ENCODE results near the gene OR51L1.
"Not testable (repeated sequence)": the region's sequence is repeated elsewhere in the genome, so short reads cannot be mapped to it uniquely, and the experiment has no call there.

OR51L1 gene, protein sequence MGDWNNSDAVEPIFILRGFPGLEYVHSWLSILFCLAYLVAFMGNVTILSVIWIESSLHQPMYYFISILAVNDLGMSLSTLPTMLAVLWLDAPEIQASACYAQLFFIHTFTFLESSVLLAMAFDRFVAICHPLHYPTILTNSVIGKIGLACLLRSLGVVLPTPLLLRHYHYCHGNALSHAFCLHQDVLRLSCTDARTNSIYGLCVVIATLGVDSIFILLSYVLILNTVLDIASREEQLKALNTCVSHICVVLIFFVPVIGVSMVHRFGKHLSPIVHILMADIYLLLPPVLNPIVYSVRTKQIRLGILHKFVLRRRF

DNA sequence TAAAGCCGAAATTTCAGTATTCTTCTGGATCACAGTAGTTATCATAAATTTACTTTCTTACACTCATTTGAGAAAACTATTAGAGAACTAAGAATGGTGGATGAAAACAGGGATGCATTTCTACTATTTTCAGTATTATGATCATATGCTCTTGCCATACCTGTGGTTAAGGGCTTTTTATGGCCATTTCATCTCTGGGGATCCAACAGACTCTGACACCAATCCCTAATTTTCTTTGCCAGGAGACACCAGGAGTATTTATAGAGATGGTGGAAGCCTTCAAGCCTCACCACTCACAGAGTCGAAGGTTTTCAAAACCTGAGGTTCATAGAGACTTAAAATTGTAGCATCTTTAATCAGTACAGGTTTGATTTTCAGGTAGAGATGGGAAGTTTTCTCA lies at the start of gene OR51L1:
Gene OR51L1, plus strand, starts transcription at position 301 of the 400 bp plus-strand sequence. CDS start 4,132 bp downstream, outside the sequence.
- no peak for DNase-seq

DNA sequence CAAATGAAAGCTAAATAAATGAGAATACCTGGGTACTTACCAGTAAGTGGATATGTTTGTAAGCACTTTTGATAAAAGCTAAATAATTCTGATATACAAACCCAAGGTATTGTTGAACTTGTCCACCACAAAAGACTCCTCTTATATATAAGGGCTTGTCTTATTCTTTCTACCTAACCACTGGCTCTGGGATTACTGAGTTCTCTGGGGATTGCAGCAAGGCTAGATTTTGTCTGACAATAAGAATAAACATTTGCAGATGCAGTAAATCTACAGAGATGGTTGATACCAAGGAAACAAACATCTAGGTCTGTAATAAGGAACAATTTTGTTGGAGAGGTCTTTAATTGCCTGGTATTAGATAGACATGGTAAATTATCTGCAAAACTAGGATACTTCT lies 47.1 kb upstream of the OR51L1 start, which contains the start of gene OR51A4:
Gene OR51A4, minus strand, starts transcription at position 101 of the 400 bp plus-strand sequence. CDS start 505 bp downstream, outside the sequence.
- DNase-seq: no peak

DNA sequence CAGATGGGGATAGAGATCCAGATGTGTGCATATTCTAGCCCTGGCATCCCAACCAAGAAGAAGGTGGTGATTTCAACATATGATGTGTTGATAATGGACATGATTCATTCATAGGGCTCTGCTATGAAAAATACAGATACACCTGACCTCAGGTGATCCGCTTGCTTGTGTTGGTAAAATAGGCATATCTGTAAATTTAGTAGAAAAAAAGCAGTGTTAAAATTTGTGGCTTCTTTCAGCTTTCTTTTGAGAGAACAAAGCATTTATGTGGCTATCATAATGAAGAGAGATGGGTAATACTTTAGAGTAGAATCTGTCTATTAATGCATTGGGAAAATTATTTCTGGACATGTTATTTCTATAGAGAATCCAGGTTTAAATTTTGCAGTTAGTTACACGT lies 39.0 kb upstream of the OR51L1 start, which contains the start of gene OR51A2:
Gene OR51A2, minus strand, starts transcription at position 101 of the 400 bp plus-strand sequence. Its CDS starts 0 bp downstream, at position 101.
- DNase-seq: not testable (repeated sequence)

DNA sequence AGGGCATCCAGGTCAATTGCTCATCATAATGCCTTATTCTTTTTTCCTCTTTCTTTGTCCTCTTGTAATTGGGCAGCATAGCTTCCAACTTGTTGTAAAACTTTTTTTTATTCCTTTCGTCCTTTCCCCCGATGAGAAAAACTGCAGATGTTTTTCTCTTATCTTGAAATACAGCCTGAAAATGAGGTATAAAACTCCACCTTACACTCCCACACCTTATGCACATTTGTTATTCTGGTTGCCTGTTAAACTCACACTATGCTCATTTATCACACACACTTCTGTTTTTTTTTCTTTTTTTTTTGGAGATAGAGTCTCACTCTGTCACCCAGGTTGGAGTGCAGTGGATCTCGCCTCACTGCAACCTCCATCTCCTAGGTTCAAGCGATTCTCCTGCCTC lies 37.3 kb upstream of the OR51L1 start:
- no peak for DNase-seq

DNA sequence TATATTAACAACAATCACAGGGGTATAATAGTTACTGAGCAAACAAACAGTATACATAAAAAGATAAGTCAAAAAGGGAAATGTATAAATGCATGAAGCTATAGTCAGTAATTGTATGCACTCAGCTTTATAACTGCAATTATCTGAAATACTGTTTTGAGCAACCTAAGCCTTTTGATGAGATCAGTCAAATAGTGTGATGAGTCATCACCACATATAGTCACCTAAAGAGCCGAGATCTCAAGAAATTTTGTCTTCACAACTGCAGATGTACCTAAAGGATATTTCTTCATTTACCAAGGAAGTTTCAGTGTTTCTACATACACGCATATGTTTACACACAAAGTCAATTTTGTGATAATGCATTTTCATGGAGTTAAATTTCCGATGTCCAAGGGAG lies 33.8 kb upstream of the OR51L1 start:
- no peak for DNase-seq

DNA sequence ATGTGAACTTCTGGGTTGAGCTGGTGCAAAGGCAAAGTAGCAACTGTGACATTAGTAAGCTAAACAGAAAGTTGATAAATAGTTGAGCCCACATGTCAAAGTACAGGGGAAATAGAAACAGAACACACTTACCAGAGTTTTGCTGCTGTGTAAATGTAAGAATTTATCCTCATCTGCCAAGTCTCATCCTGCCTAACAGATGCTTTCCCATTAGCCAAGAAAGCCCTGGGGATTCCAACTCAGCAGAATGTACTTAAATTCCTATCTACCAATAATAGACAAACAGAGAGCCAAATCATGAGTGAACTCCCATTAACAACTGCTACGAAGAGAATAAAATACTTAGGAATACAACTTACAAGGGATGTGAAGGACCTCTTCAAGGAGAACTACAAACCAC lies 31.8 kb upstream of the OR51L1 start:
- no peak for DNase-seq

DNA sequence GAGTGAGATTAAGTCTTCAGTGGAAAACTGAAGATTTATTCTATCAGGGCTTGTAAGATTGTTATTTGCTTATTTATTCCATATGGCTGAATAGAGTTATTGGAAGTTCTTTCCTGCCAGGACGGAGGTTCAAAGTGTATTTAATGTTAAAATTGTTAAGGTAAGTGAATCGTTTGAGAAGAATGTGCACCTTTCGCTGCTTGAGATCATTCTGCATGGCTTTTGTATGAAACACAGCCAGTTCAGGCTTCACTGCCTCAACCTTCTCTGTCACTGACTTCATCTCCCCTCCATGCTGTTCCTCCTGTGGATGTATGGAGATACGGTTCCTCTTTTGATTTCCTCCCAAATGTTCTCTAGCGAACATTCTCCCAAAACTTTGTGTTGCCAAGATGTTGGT lies 19.2 kb upstream of the OR51L1 start:
- DNase-seq: no peak

DNA sequence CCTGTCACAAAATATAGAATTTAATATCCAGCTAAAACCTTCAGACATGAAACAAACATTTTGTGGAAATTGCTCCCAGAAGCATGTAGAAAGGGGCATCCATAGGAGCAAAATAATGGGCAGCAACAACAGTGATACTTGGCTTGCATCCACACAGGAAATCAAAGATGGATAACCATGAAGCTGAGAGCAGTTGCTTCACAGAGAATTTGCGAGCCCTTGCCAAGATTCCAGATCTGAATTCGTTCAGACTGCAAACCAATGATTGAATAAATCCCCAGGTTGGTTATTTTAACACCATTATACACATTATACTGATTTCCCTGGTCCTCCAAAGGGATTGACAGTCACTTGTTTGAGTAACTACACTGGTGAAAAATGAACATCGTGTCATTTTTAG lies 15.6 kb upstream of the OR51L1 start:
- DNase-seq: no peak

DNA sequence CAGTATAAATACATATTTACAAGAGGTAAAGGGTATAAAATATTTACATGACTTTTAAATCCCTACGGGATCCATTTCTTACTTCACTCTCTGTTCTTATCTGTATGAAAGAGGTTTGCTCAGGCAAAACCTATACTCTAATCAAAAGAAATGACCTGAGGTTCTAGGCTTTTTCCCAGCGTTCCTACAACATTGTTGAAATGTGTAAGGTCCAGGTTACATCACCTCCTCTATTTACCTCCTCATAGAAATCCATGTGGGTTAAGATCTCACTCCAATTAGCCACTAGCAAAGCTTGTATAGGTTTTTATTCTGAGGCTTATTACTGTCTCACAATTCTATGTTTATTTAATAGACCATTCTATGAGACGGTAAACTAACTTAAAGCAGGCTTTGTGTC lies 12.0 kb upstream of the OR51L1 start:
- DNase-seq: no peak

DNA sequence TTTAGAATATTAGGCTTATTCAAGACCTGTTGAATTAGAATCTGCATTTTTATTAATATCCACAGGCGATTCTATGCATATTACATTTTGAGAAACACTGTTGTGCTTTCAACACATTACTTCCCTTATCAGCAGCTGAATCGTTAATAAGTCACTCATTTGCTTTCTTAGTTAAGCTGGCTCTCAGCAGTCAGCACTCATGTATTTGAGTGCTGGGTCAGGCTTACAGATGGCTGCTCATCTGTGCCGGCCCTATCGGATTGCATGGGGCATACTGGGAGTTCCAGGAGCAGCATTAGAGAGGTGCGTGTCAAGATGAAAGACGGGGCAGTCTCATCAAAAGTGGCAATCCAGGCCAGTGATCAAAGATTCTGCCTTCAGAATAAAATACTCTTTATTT lies 10.8 kb upstream of the OR51L1 start:
- DNase-seq: no peak

DNA sequence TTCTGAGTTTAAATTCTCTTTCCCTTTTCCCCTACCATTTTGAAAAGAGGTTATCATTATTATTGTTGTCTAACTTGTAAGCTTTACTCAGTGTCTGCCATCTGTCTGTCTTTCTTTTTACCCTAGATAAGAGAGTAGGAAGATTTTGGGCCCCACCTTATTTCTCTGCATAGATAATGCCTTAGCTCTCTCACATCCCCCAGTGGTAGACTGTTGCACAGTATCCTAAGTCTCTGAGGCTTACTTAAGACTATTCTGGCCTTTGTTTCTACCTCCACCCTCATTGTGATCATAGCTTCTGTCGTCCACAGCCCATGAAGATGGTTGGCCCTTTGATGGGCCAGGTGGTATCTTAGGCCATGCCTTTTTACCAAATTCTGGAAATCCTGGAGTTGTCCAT lies 3.6 kb upstream of the OR51L1 start:
- DNase-seq: no peak

DNA sequence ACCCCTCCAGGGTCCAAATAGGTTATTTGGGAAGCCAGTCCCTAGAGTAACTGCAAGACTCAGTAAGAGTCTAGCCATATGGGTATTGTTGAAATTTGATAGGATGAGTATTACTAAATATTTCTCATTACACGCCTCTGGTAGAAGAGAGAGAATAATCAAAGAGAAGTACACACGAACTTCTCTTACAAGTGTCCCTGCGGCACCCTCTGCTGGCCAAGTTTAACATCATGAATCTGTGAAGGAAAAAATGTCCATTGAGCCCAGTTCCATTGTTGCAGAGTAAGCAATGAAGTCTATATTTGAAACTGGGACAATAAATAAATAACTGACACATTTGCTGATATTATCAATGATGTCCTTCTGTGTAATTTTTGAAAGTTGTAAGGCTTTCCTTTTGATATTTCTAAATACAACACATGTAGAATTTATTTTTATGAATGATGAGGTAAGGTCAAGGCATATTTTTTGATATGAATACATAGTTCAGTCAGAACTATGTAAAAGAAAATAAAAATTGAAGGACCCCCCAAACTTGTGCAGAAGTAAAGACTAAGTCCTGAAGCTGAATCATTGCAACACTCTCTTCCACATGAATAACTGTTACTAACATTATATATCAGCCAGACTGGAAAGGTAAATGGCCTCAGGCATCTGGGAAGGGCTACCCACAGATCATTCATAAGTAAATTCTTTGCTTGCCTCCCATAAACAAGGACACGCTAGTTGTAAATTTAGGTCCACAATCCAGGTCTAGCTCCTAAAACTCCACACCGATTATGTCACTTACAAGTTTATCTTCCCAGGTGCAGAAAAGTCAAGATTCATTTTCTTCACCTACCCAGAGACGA lies 10.0 kb downstream of the OR51L1 start:
- DNase-seq: peak in 1 of 2 donors; percentile 45

DNA sequence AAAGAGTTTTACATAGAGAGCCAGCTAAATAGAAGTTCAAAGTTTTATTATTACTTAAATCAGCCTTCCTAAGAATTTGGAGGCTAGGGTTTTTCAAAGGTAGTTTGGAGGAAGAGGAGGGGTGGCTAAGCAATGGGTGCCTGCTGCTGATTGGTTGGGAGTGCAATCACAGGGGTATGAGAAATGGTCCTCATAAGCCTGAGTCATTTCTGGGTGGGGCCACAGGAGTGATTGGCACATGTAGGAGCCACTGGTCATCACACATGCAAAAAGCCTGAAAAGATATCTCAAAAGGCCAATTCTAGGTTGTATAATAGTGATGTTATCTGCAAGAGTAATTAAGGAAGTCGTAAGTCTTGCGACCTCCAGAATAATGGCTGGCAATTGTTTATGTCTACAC lies 12.9 kb downstream of the OR51L1 start:
- DNase-seq: no peak

DNA sequence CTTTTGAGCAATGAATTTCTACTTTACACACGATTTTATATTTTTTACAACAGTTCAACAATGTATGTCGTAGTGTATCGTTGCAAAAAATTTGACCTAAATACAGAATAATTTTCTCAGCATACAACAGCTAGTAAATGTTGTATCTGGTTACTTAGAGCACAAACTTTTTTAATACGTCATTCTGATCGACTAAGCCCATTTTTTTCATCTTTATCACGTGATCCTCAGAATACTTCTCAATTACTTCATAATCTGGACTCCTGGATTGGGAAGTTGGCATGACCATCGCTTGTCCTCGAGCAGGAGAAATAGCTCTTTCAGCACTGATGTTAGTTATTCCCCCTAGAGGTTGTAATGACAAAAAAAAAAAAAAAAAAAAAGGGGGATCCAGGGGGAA lies 16.6 kb downstream of the OR51L1 start:
- DNase-seq: no peak

DNA sequence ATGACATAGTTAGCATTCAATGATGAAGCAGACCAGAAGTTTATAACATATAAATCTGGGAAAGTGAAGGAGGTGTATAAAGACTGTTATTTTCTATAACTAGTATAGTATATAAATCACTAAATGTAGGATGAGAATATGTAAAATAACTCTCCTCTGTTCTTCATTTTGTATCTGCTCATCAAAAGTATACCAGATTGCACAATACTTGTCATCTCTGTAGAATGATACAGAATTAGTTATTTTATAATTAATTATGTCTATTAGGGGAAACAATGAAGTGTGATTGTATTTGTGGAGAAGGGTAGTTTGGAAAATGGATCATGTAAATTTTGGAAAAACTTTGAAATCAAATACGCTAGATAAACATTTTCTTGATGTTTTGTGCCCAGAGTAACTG lies 18.4 kb downstream of the OR51L1 start:
- DNase-seq: no peak

DNA sequence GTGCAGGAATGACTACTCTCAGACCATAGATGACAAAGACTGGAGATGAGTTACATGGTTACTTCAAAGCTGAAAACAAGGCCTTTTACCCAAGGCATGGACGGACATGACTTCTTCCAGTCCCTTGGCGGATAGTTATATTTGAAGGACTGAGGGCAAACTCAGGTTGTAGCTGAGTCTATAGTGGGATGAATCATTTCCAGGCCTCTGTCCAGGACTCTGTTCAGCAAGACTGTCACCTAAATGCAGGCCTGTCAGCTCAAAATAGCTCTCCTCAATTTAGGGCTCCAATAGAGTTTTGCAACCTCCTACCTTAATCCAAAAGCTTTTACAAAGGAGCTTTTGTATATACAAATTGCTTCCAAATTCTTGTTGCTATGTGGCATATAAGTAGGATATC lies 27.3 kb downstream of the OR51L1 start:
- no peak for DNase-seq

DNA sequence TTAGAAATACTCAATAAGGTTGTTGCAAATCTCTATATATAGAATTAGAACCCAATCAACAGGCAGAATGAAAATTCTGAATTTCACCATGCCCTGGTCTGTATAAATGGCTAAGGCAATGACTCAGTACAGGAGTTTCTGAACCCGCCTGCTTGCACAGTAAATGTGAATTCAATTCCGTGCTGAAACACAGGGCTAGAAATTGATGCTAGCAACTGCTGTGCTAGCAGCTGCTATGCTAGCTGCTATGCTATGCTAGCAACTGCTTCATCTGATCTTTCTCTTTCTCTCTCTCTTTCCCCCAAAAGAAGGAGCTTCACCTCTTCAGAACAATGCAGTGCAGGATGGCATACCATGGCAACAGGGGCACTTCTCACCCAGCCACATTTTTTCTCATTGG lies 42.0 kb downstream of the OR51L1 start:
- no peak for DNase-seq

DNA sequence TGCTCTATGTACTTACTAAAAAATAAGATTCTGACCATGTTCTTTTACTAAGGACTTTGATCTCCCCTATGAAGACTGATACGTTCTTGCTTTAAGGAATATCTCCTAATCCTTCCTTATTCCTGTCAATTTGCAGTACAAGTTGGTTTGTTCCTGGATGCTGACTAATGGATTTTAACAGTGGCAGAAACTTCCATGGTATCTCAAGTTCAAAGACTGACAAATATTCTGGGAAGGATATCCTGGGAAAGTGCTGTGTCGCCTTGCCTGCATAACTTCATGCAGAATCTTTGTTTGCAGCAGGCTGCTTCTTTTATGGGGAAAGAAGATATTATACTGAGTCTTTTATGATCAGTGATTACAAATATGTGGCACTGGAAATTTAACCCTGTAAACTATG lies 43.3 kb downstream of the OR51L1 start:
- DNase-seq: no peak

DNA sequence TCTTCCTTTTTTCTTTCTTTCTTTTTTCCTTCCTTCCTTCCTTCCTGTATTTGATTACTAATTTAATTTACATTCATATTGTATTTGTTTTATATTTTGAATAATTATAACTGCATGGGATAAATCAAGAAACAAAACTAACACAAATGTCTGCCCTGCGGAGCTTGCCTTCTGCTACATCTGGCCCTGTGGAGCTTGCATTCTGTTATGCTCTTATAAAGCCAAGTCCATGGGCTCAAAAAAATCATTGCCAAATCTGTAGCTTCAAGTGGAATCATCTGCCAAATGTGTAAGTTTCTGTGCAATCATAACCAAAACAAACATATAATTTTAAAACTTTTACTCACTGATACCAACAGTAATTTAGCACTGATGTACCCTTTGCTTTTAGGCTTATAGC lies 43.7 kb downstream of the OR51L1 start:
- DNase-seq: no peak

DNA sequence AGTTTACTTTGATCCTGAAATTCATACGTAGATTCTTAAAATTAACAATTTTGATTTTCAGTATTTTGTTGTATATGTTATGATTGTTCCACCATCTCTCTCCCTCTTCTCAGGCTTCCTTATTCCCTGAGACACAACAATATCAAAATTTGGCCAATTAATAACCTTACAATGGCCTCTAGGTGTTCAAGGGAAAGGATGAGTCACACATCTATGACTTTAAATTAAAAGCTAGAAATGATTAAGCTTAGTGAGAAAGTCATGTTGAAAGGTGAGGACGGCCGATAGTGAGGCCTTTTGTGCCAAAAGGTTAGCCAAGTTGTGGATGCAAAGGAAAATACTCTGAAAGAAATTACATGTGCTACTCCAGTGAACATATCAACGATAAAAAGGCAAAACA lies 46.2 kb downstream of the OR51L1 start:
- DNase-seq: no peak

DNA sequence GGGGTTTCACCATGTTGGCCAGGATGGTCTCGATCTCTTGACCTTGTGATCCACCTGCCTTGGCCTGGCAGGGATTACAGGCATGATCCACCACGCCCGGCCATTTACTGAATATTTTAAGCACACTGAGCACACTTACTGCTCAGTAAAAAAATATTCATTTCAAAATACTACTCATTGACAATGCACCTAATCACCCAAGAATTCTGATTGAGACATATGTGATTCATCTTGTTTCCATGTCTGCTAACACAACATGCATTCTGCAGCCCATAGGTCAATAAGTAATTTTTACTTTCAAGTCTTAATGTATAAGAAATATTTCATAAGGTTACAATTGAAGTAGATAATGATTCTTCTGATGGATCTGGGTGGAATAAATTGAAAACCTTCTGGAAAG lies 47.4 kb downstream of the OR51L1 start:
- DNase-seq: no peak

DNA sequence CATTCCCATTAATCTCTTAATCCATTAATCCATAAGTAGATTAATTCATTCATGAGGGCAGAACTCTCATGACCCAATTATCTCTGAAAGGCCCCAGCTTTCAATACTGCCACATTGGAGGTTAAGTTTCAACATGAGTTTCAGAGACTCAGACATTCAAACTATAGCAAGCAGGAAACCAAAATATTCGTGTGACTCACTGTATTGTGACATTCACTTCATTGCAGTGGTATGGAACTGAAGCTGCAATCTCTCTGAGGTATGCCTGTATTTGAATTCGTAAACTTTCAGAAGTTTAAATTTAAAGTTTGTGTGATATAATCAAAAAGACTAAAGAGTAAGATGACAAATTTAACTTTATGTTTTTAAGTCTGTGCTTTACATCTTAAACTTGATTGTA lies 48.7 kb downstream of the OR51L1 start:
- DNase-seq: no peak

DNA sequence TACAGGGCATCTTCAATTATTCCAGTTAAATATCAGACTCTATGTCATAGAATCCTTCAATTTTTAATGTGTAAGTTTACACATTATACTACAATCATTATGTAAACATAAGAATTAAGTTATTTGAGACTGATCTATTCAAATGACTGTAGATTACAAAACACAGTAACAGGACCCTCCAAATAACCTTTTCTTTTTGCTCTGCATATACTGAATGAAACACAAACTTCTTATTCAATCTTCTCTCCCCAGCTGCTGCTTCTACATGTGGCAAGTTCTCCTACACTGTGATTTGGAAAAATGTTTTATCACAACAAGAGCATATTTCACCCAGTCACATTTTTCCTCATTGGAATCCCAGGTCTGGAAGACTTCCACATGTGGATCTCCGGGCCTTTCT lies 51.6 kb downstream of the OR51L1 start, which contains the start of gene OR52J3:
Gene OR52J3, plus strand, starts transcription at position 301 of the 400 bp plus-strand sequence. Its CDS starts 0 bp downstream, at position 301.
- DNase-seq: no peak

DNA sequence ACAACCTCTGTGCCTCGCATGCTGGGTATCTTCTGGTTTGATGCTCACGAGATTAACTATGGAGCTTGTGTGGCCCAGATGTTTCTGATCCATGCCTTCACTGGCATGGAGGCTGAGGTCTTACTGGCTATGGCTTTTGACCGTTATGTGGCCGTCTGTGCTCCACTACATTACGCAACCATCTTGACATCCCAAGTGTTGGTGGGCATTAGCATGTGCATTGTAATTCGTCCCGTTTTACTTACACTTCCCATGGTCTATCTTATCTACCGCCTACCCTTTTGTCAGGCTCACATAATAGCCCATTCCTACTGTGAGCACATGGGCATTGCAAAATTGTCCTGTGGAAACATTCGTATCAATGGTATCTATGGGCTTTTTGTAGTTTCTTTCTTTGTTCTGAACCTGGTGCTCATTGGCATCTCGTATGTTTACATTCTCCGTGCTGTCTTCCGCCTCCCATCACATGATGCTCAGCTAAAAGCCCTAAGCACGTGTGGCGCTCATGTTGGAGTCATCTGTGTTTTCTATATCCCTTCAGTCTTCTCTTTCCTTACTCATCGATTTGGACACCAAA lies 52.2 kb downstream of the OR51L1 start:
- no peak for DNase-seq
